ENCODE measurements around the gene BAZ2A.

BAZ2A gene

GRCh38 chr12:56635806-56636674 lies 5.9 kb upstream of the BAZ2A start:
- in situ Hi-C loops (cut with MboI; ENCODE audit: low sequenced_read_pairs), result no loop called here

GRCh38 chr12:56634837-56635791 lies 5.0 kb upstream of the BAZ2A start:
- in situ Hi-C loops (cut with MboI; ENCODE audit: low sequenced_read_pairs), result no loop called here

GRCh38 chr12:56634242-56634836 lies 4.2 kb upstream of the BAZ2A start:
- in situ Hi-C loops (cut with MboI; ENCODE audit: low sequenced_read_pairs), result no loop called here

- in situ Hi-C loops (cut with MboI; ENCODE audit: low sequenced_read_pairs), result no loop called here
Observed at GRCh38 chr12:56633468-56634241, 3.5 kb upstream of the BAZ2A start.

- in situ Hi-C loops (cut with MboI; ENCODE audit: low sequenced_read_pairs), result no loop called here
Observed at GRCh38 chr12:56632701-56633467, 2.8 kb upstream of the BAZ2A start.

- in situ Hi-C loops (cut with MboI; ENCODE audit: low sequenced_read_pairs), result no loop called here
Observed at GRCh38 chr12:56631790-56632700, 1.9 kb upstream of the BAZ2A start.

- in situ Hi-C loops (cut with MboI; ENCODE audit: low sequenced_read_pairs), result no loop called here
Observed at GRCh38 chr12:56629459-56630179, 507 bp downstream of the BAZ2A start.

- in situ Hi-C loops (cut with MboI; ENCODE audit: low sequenced_read_pairs), result no loop called here
Observed at GRCh38 chr12:56628671-56629458, 1.3 kb downstream of the BAZ2A start.

GRCh38 chr12:56626701-56627100 lies 3.4 kb downstream of the BAZ2A start:
- in situ Hi-C loops (cut with MboI; ENCODE audit: low sequenced_read_pairs), result no loop called here

- in situ Hi-C loops (cut with MboI; ENCODE audit: low sequenced_read_pairs), result no loop called here
Observed at GRCh38 chr12:56622535-56622934, 7.6 kb downstream of the BAZ2A start.

- in situ Hi-C loops (cut with MboI; ENCODE audit: low sequenced_read_pairs), result no loop called here
Observed at GRCh38 chr12:56616925-56617324, 13.2 kb downstream of the BAZ2A start.

GRCh38 chr12:56616244-56616643 lies 13.9 kb downstream of the BAZ2A start:
- in situ Hi-C loops (cut with MboI; ENCODE audit: low sequenced_read_pairs), result no loop called here

GRCh38 chr12:56614627-56615026 lies 15.5 kb downstream of the BAZ2A start:
- in situ Hi-C loops (cut with MboI; ENCODE audit: low sequenced_read_pairs), result no loop called here

GRCh38 chr12:56604355-56604754 lies 25.8 kb downstream of the BAZ2A start:
- in situ Hi-C loops (cut with MboI; ENCODE audit: low sequenced_read_pairs), result no loop called here

GRCh38 chr12:56602239-56602638 lies 27.9 kb downstream of the BAZ2A start:
- in situ Hi-C loops (cut with MboI; ENCODE audit: low sequenced_read_pairs), result no loop called here

- in situ Hi-C loops (cut with MboI; ENCODE audit: low sequenced_read_pairs), result no loop called here
Observed at GRCh38 chr12:56601503-56601902, 28.6 kb downstream of the BAZ2A start.

- in situ Hi-C loops (cut with MboI; ENCODE audit: low sequenced_read_pairs), result no loop called here
Observed at GRCh38 chr12:56600753-56601152, 29.4 kb downstream of the BAZ2A start.
